Vein endothelial cell (primary cell): ENCODE data around the gene ZNF750. TPM values are rescaled to one million over a fixed set of nuclear protein-coding genes. Genes with fewer than 3 reads are reported as not detected.

Experiments
- total RNA-seq: library from RNA; depleted of rRNA; stranded (reverse); fragments of >200 nt; gene quantifications from 2 replicates; pipeline ENCODE4 v1.2.3, GENCODE V29; 2012

The ZNF750 gene
- 0.10 TPM in 1 of 2 replicates, not detected in the other for total RNA-seq

GRCh38 chr17:82839617-82840292 lies at the start of gene ZNF750:
Gene ZNF750, minus strand, starts transcription at chr17:82840022. Its CDS starts 7,568 bp downstream, at chr17:82832454.

Other genes with a start within 250 kb of the ZNF750 start
- 88.5 and 92.8 TPM in 2 replicates for gene WDR45B, start 191.6 kb downstream of the ZNF750 start, total RNA-seq
- 7.2 and 10.6 TPM in 2 replicates for gene RAB40B, start 141.3 kb downstream of the ZNF750 start, total RNA-seq
- gene FN3KRP, start 123.3 kb downstream of the ZNF750 start, total RNA-seq: 15.7 and 16.0 TPM in 2 replicates
- 2.3 and 3.2 TPM in 2 replicates for gene FN3K, start 104.4 kb downstream of the ZNF750 start, total RNA-seq
- gene TBCD, start 88.0 kb downstream of the ZNF750 start, total RNA-seq: 72.7 and 83.6 TPM in 2 replicates
- gene METRNL, start 239.6 kb upstream of the ZNF750 start, total RNA-seq: 25.4 and 33.0 TPM in 2 replicates